Measurements from ENCODE around the gene DUS2.

The DUS2 gene

GRCh38 chr16:68064791-68065365 is 41.8 kb downstream of the DUS2 start:
- DNase-seq (ENCODE audit: low read depth), result peak; percentile 39
- TF ChIP-seq CTCF (IDR thresholded peaks at IDR 0.05; ENCODE audit: low read depth, low read length, missing control alignments), result peak; percentile 87
- H3K4me3 ChIP-seq (ENCODE audit: low read depth, low read length), result no peak overlapping the region

GRCh38 chr16:68065716-68066305 is 42.7 kb downstream of the DUS2 start:
- H3K4me3 ChIP-seq (ENCODE audit: low read depth, low read length), result no peak overlapping the region
- peak; percentile 45 for DNase-seq (ENCODE audit: low read depth)
- no peak for TF ChIP-seq CTCF (IDR thresholded peaks at IDR 0.05; ENCODE audit: low read depth, low read length, missing control alignments)
- in situ Hi-C loops (cut with HindIII; ENCODE audit: low sequenced_read_pairs), result no loop called here

More at GRCh38 chr16:68064791-68065365, 41.8 kb downstream of the DUS2 start:
- in situ Hi-C loops (cut with HindIII; ENCODE audit: low sequenced_read_pairs), result no loop called here

- no peak overlapping the region for H3K4me3 ChIP-seq (ENCODE audit: low read depth, low read length)
- no peak for DNase-seq (ENCODE audit: low read depth)
- no peak for TF ChIP-seq CTCF (IDR thresholded peaks at IDR 0.05; ENCODE audit: low read depth, low read length, missing control alignments)
- in situ Hi-C loops (cut with HindIII; ENCODE audit: low sequenced_read_pairs), result no loop called here
Observed at GRCh38 chr16:68066763-68067162, 43.7 kb downstream of the DUS2 start.

- in situ Hi-C loops (cut with HindIII; ENCODE audit: low sequenced_read_pairs), result no loop called here
- no peak overlapping the region for H3K4me3 ChIP-seq (ENCODE audit: low read depth, low read length)
- DNase-seq (ENCODE audit: low read depth), result no peak
- no peak for TF ChIP-seq CTCF (IDR thresholded peaks at IDR 0.05; ENCODE audit: low read depth, low read length, missing control alignments)
Observed at GRCh38 chr16:68068926-68069325, 45.8 kb downstream of the DUS2 start.

- TF ChIP-seq CTCF (IDR thresholded peaks at IDR 0.05; ENCODE audit: low read depth, low read length, missing control alignments), result no peak
- DNase-seq (ENCODE audit: low read depth), result no peak
- no peak overlapping the region for H3K4me3 ChIP-seq (ENCODE audit: low read depth, low read length)
- in situ Hi-C loops (cut with HindIII; ENCODE audit: low sequenced_read_pairs), result no loop called here
Observed at GRCh38 chr16:68069511-68070248, 46.6 kb downstream of the DUS2 start.

GRCh38 chr16:68070249-68070730 is 47.2 kb downstream of the DUS2 start:
- no peak for DNase-seq (ENCODE audit: low read depth)
- TF ChIP-seq CTCF (IDR thresholded peaks at IDR 0.05; ENCODE audit: low read depth, low read length, missing control alignments), result no peak
- no peak overlapping the region for H3K4me3 ChIP-seq (ENCODE audit: low read depth, low read length)
- in situ Hi-C loops (cut with HindIII; ENCODE audit: low sequenced_read_pairs), result no loop called here

Measured in astrocyte of the cerebellum (primary cell).